ENCODE results near the gene PRICKLE4. TPM values are rescaled to one million over a fixed set of nuclear protein-coding genes. Genes with fewer than 3 reads are reported as not detected.
A peak's percentile ranks its signal among the peaks of the same experiment; 100 is the strongest.

Gene PRICKLE4
- total and polyA plus RNA-seq, 2 of the 13 experiments (the other 11 are each of a cell fraction or from before 2014, with no cell fraction given), result 0.92 to 1.2 TPM

DNA sequence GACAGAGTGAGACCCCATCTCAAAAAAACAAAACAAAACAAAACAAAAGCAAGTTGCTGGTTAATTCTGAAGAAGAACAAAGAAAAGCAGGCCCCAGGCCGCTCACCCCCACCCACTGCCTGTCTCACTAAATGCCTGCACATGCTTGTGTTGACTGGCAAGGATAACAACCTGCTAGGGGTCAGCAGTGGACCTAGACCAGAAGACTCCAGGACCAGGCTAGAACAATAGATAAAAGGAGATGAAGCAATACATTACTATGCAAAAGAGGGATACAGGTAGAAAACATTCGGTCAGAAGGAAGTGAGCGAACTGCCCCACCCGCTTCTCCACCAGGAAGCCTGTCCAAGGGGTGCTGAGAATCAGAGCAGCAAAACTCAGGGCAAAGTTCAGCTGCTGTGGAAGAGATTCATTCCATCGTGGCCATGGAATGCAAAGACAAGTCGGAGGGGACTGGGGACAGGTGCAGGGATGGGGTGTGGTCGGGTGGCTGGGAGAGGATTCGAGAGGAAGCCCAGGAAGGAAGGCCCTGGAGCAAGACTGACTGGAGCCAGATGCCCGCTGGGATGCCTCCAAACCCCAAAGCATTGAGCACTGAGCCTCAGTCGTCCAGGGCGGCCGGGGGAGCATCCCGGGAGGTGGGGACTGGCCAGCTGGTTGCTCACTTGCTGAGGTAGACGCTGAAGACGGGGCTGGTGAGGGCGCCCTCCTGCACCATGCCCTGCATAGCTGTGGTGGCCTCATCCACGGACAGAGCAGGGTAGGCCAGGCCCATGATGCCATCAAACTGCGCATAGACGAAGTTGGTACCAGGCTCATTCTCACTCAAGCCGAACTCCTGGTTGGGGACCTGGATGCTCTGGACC, 38.7 kb upstream of the PRICKLE4 start (continued):
- TF ChIP-seq, protein P1, sequence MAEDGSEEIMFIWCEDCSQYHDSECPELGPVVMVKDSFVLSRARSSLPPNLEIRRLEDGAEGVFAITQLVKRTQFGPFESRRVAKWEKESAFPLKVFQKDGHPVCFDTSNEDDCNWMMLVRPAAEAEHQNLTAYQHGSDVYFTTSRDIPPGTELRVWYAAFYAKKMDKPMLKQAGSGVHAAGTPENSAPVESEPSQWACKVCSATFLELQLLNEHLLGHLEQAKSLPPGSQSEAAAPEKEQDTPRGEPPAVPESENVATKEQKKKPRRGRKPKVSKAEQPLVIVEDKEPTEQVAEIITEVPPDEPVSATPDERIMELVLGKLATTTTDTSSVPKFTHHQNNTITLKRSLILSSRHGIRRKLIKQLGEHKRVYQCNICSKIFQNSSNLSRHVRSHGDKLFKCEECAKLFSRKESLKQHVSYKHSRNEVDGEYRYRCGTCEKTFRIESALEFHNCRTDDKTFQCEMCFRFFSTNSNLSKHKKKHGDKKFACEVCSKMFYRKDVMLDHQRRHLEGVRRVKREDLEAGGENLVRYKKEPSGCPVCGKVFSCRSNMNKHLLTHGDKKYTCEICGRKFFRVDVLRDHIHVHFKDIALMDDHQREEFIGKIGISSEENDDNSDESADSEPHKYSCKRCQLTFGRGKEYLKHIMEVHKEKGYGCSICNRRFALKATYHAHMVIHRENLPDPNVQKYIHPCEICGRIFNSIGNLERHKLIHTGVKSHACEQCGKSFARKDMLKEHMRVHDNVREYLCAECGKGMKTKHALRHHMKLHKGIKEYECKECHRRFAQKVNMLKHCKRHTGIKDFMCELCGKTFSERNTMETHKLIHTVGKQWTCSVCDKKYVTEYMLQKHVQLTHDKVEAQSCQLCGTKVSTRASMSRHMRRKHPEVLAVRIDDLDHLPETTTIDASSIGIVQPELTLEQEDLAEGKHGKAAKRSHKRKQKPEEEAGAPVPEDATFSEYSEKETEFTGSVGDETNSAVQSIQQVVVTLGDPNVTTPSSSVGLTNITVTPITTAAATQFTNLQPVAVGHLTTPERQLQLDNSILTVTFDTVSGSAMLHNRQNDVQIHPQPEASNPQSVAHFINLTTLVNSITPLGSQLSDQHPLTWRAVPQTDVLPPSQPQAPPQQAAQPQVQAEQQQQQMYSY (CRISPR knock-in tag; IDR thresholded peaks at IDR 0.05), result no peak
- TF ChIP-seq TBL1XR1 (IDR thresholded peaks at IDR 0.05; ENCODE audit: borderline replicate concordance, low read length, partially characterized antibody) (no peak), ZNF772 (CRISPR knock-in tag; IDR thresholded peaks at IDR 0.05) (no peak), POLR2G (IDR thresholded peaks at IDR 0.05; ENCODE audit: low read depth, low read length) (no peak), POGZ (CRISPR knock-in tag; IDR thresholded peaks at IDR 0.05) (no peak), ZSCAN9 (CRISPR knock-in tag; IDR thresholded peaks at IDR 0.05; ENCODE audit: borderline replicate concordance) (no peak), ZNF207 (IDR thresholded peaks at IDR 0.05; ENCODE audit: borderline replicate concordance) (no peak), ZNF33A (CRISPR knock-in tag; IDR thresholded peaks at IDR 0.05; ENCODE audit: borderline replicate concordance) (no peak), XBP1 (CRISPR knock-in tag; IDR thresholded peaks at IDR 0.05) (no peak), ZNF607 (CRISPR knock-in tag; IDR thresholded peaks at IDR 0.05; ENCODE audit: borderline replicate concordance) (no peak), MYC (CRISPR knock-in tag; IDR thresholded peaks at IDR 0.05; ENCODE audit: borderline replicate concordance) (peak; percentile 74), GPN1 (CRISPR knock-in tag; IDR thresholded peaks at IDR 0.05; ENCODE audit: borderline replicate concordance) (no peak)
- TF ChIP-seq, protein P2, sequence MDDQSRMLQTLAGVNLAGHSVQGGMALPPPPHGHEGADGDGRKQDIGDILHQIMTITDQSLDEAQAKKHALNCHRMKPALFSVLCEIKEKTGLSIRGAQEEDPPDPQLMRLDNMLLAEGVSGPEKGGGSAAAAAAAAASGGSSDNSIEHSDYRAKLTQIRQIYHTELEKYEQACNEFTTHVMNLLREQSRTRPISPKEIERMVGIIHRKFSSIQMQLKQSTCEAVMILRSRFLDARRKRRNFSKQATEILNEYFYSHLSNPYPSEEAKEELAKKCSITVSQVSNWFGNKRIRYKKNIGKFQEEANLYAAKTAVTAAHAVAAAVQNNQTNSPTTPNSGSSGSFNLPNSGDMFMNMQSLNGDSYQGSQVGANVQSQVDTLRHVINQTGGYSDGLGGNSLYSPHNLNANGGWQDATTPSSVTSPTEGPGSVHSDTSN (CRISPR knock-in tag; IDR thresholded peaks at IDR 0.05; ENCODE audit: borderline replicate concordance), result no peak
- TF ChIP-seq, protein P3, sequence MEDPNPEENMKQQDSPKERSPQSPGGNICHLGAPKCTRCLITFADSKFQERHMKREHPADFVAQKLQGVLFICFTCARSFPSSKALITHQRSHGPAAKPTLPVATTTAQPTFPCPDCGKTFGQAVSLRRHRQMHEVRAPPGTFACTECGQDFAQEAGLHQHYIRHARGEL (CRISPR knock-in tag; IDR thresholded peaks at IDR 0.05), result no peak
- TF ChIP-seq, protein P4, sequence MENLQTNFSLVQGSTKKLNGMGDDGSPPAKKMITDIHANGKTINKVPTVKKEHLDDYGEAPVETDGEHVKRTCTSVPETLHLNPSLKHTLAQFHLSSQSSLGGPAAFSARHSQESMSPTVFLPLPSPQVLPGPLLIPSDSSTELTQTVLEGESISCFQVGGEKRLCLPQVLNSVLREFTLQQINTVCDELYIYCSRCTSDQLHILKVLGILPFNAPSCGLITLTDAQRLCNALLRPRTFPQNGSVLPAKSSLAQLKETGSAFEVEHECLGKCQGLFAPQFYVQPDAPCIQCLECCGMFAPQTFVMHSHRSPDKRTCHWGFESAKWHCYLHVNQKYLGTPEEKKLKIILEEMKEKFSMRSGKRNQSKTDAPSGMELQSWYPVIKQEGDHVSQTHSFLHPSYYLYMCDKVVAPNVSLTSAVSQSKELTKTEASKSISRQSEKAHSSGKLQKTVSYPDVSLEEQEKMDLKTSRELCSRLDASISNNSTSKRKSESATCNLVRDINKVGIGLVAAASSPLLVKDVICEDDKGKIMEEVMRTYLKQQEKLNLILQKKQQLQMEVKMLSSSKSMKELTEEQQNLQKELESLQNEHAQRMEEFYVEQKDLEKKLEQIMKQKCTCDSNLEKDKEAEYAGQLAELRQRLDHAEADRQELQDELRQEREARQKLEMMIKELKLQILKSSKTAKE (CRISPR knock-in tag; IDR thresholded peaks at IDR 0.05; ENCODE audit: borderline replicate concordance), result peak; percentile 6; the same call in 1 of the 2 replicates
- TF ChIP-seq, protein P5, sequence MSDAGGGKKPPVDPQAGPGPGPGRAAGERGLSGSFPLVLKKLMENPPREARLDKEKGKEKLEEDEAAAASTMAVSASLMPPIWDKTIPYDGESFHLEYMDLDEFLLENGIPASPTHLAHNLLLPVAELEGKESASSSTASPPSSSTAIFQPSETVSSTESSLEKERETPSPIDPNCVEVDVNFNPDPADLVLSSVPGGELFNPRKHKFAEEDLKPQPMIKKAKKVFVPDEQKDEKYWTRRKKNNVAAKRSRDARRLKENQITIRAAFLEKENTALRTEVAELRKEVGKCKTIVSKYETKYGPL (CRISPR knock-in tag; IDR thresholded peaks at IDR 0.05), result no peak
- TF ChIP-seq, protein P6, sequence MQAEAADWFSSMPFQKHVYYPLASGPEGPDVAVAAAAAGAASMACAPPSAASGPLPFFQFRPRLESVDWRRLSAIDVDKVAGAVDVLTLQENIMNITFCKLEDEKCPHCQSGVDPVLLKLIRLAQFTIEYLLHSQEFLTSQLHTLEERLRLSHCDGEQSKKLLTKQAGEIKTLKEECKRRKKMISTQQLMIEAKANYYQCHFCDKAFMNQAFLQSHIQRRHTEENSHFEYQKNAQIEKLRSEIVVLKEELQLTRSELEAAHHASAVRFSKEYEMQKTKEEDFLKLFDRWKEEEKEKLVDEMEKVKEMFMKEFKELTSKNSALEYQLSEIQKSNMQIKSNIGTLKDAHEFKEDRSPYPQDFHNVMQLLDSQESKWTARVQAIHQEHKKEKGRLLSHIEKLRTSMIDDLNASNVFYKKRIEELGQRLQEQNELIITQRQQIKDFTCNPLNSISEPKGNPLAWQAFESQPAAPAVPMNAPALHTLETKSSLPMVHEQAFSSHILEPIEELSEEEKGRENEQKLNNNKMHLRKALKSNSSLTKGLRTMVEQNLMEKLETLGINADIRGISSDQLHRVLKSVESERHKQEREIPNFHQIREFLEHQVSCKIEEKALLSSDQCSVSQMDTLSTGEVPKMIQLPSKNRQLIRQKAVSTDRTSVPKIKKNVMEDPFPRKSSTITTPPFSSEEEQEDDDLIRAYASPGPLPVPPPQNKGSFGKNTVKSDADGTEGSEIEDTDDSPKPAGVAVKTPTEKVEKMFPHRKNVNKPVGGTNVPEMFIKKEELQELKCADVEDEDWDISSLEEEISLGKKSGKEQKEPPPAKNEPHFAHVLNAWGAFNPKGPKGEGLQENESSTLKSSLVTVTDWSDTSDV (CRISPR knock-in tag; IDR thresholded peaks at IDR 0.05), result no peak

All from HepG2 (cell line).